ENCODE results near the gene MRPL58. TPM values are rescaled to one million over a fixed set of nuclear protein-coding genes. Genes with fewer than 3 reads are reported as not detected.
A peak's percentile ranks its signal among the peaks of the same experiment; 100 is the strongest.

MRPL58 gene
- total RNA-seq, 2 experiments from 2014 or later = 60.6 to 64.5 TPM

GRCh38 chr17:74987909-74988711 is 24.4 kb upstream of the MRPL58 start:
- Mint-ChIP-seq H3K4me3 (peak overlapping the region; percentile 68), H3K27me3 (ENCODE audit: low read depth) (peaks cover 9% of the 10 kb centered on the region), H3K9me3 (no peaks in the 10 kb centered on the region), H3K27ac (no peak overlapping the region), H3K4me1 (ENCODE audit: low read depth) (peaks cover 8% of the 10 kb centered on the region), H3K36me3 (ENCODE audit: low read depth) (no peaks in the 10 kb centered on the region)
- CTCF ChIA-PET = interaction anchor here (1.5 to 2.9 kb wide), 3 partner anchors 24 to 44 kb away, joined by 4 to 18 read pairs (median 15); partner anchors contain the start of gene MRPL58
- peak; percentile 34 for DNase-seq
- intact Hi-C loops (cut with micrococcal nuclease) = loop anchor here (1.0 to 10.0 kb wide), 4 partner anchors 46 to 417 kb away; partner anchors contain the start of genes ATP5PD, GRB2 and KCTD2

- H3K27me3 Mint-ChIP-seq (ENCODE audit: low read depth) = peaks cover 9% of the 10 kb centered on the region
- DNase-seq = no peak
- H3K9me3 Mint-ChIP-seq = no peaks in the 10 kb centered on the region
- intact Hi-C loops (cut with micrococcal nuclease) = no loop called here
- no peaks in the 10 kb centered on the region for H3K36me3 Mint-ChIP-seq (ENCODE audit: low read depth)
- no peak overlapping the region for H3K27ac Mint-ChIP-seq
- CTCF ChIA-PET = interaction anchor here (0.6 to 1.6 kb wide), 6 partner anchors 9 to 206 kb away, joined by 3 to 5 read pairs (median 4); partner anchors contain the start of genes ARMC7 and GRIN2C
- peaks cover 8% of the 10 kb centered on the region for H3K4me1 Mint-ChIP-seq (ENCODE audit: low read depth)
- H3K4me3 Mint-ChIP-seq = no peak overlapping the region
Observed at GRCh38 chr17:74990581-74991105, 21.8 kb upstream of the MRPL58 start.

- intact Hi-C loops (cut with micrococcal nuclease) = no loop called here
- DNase-seq = no peak
- Mint-ChIP-seq H3K9me3 (no peaks in the 10 kb centered on the region), H3K27me3 (ENCODE audit: low read depth) (peaks cover 7% of the 10 kb centered on the region), H3K4me3 (no peak overlapping the region), H3K4me1 (ENCODE audit: low read depth) (peaks cover 6% of the 10 kb centered on the region), H3K36me3 (ENCODE audit: low read depth) (no peaks in the 10 kb centered on the region), H3K27ac (no peak overlapping the region)
- CTCF ChIA-PET = interaction anchor here (0.6 to 1.6 kb wide), 3 partner anchors 30 to 1023 kb away, joined by 3 read pairs; partner anchors contain the start of gene ARMC7
Observed at GRCh38 chr17:74992223-74992622, 20.2 kb upstream of the MRPL58 start.

GRCh38 chr17:74994440-74994839 is 18.0 kb upstream of the MRPL58 start:
- H3K27me3 Mint-ChIP-seq (ENCODE audit: low read depth) = no peaks in the 10 kb centered on the region
- H3K9me3 Mint-ChIP-seq = no peaks in the 10 kb centered on the region
- intact Hi-C loops (cut with micrococcal nuclease) = no loop called here
- H3K27ac Mint-ChIP-seq = no peak overlapping the region
- H3K4me3 Mint-ChIP-seq = no peak overlapping the region
- DNase-seq = no peak
- CTCF ChIA-PET = no interaction called here
- no peaks in the 10 kb centered on the region for H3K36me3 Mint-ChIP-seq (ENCODE audit: low read depth)
- peaks cover 2% of the 10 kb centered on the region for H3K4me1 Mint-ChIP-seq (ENCODE audit: low read depth)

- Mint-ChIP-seq H3K36me3 (ENCODE audit: low read depth) (no peaks in the 10 kb centered on the region), H3K4me3 (no peak overlapping the region), H3K9me3 (no peaks in the 10 kb centered on the region), H3K27me3 (ENCODE audit: low read depth) (no peaks in the 10 kb centered on the region), H3K27ac (no peak overlapping the region), H3K4me1 (ENCODE audit: low read depth) (peaks cover 2% of the 10 kb centered on the region)
- intact Hi-C loops (cut with micrococcal nuclease) = no loop called here
- no peak for DNase-seq
- CTCF ChIA-PET = interaction anchor here (2.0 kb wide), 1 partner anchor 35 kb away, joined by 9 read pairs; no protein-coding TSS in a partner anchor
Observed at GRCh38 chr17:74995847-74996246, 16.6 kb upstream of the MRPL58 start.

- no peak for DNase-seq
- CTCF ChIA-PET = interaction anchor here (0.9 to 1.6 kb wide), 3 partner anchors 14 to 115 kb away, joined by 5 to 8 read pairs (median 6); partner anchors contain the start of gene MRPL58
- no peaks in the 10 kb centered on the region for H3K36me3 Mint-ChIP-seq (ENCODE audit: low read depth)
- no peak overlapping the region for H3K27ac Mint-ChIP-seq
- H3K9me3 Mint-ChIP-seq = no peaks in the 10 kb centered on the region
- H3K4me3 Mint-ChIP-seq = no peak overlapping the region
- intact Hi-C loops (cut with micrococcal nuclease) = no loop called here
- H3K4me1 Mint-ChIP-seq (ENCODE audit: low read depth) = peaks cover 2% of the 10 kb centered on the region
- H3K27me3 Mint-ChIP-seq (ENCODE audit: low read depth) = no peaks in the 10 kb centered on the region
Observed at GRCh38 chr17:74998783-74999182, 13.7 kb upstream of the MRPL58 start.

- H3K9me3 Mint-ChIP-seq = no peaks in the 10 kb centered on the region
- intact Hi-C loops (cut with micrococcal nuclease) = no loop called here
- CTCF ChIA-PET = interaction anchor here (0.7 to 1.6 kb wide), 5 partner anchors 9 to 114 kb away, joined by 3 to 8 read pairs (median 5); partner anchors contain the start of gene MRPL58
- no peaks in the 10 kb centered on the region for H3K36me3 Mint-ChIP-seq (ENCODE audit: low read depth)
- DNase-seq = no peak
- H3K27me3 Mint-ChIP-seq (ENCODE audit: low read depth) = no peaks in the 10 kb centered on the region
- H3K4me3 Mint-ChIP-seq = no peak overlapping the region
- peaks cover 2% of the 10 kb centered on the region for H3K4me1 Mint-ChIP-seq (ENCODE audit: low read depth)
- H3K27ac Mint-ChIP-seq = no peak overlapping the region
Observed at GRCh38 chr17:74999523-74999922, 12.9 kb upstream of the MRPL58 start.

- intact Hi-C loops (cut with micrococcal nuclease) = no loop called here
- Mint-ChIP-seq H3K9me3 (no peaks in the 10 kb centered on the region), H3K4me1 (ENCODE audit: low read depth) (peaks cover 2% of the 10 kb centered on the region), H3K36me3 (ENCODE audit: low read depth) (no peaks in the 10 kb centered on the region), H3K27ac (no peak overlapping the region), H3K27me3 (ENCODE audit: low read depth) (no peaks in the 10 kb centered on the region), H3K4me3 (no peak overlapping the region)
- CTCF ChIA-PET = no interaction called here
- DNase-seq = no peak
Observed at GRCh38 chr17:75001915-75002843, 10.3 kb upstream of the MRPL58 start.

- H3K4me1 Mint-ChIP-seq (ENCODE audit: low read depth) = peaks cover 2% of the 10 kb centered on the region
- DNase-seq = no peak
- H3K27ac Mint-ChIP-seq = no peak overlapping the region
- CTCF ChIA-PET = interaction anchor here (3.0 kb wide), 1 partner anchor 42 kb away, joined by 14 read pairs; no protein-coding TSS in a partner anchor
- no peaks in the 10 kb centered on the region for H3K27me3 Mint-ChIP-seq (ENCODE audit: low read depth)
- intact Hi-C loops (cut with micrococcal nuclease) = no loop called here
- no peaks in the 10 kb centered on the region for H3K36me3 Mint-ChIP-seq (ENCODE audit: low read depth)
- H3K4me3 Mint-ChIP-seq = no peak overlapping the region
- H3K9me3 Mint-ChIP-seq = no peaks in the 10 kb centered on the region
Observed at GRCh38 chr17:75003070-75003956, 9.2 kb upstream of the MRPL58 start.

GRCh38 chr17:75003957-75004355 is 8.5 kb upstream of the MRPL58 start:
- Mint-ChIP-seq H3K27ac (no peak overlapping the region), H3K36me3 (ENCODE audit: low read depth) (no peaks in the 10 kb centered on the region), H3K9me3 (no peaks in the 10 kb centered on the region), H3K4me1 (ENCODE audit: low read depth) (no peaks in the 10 kb centered on the region), H3K27me3 (ENCODE audit: low read depth) (no peaks in the 10 kb centered on the region), H3K4me3 (no peak overlapping the region)
- no peak for DNase-seq
- intact Hi-C loops (cut with micrococcal nuclease) = no loop called here
- CTCF ChIA-PET = interaction anchor here (3.0 kb wide), 1 partner anchor 42 kb away, joined by 14 read pairs; no protein-coding TSS in a partner anchor

GRCh38 chr17:75004371-75004770 is 8.1 kb upstream of the MRPL58 start:
- intact Hi-C loops (cut with micrococcal nuclease) = no loop called here
- CTCF ChIA-PET = interaction anchor here (3.0 kb wide), 1 partner anchor 43 kb away, joined by 14 read pairs; no protein-coding TSS in a partner anchor
- no peak for DNase-seq
- H3K4me3 Mint-ChIP-seq = no peak overlapping the region
- H3K27me3 Mint-ChIP-seq (ENCODE audit: low read depth) = no peaks in the 10 kb centered on the region
- H3K4me1 Mint-ChIP-seq (ENCODE audit: low read depth) = no peaks in the 10 kb centered on the region
- no peaks in the 10 kb centered on the region for H3K9me3 Mint-ChIP-seq
- no peak overlapping the region for H3K27ac Mint-ChIP-seq
- no peaks in the 10 kb centered on the region for H3K36me3 Mint-ChIP-seq (ENCODE audit: low read depth)

Data from activated naive CD4-positive, alpha-beta T cell treated with anti-CD3 and anti-CD28 coated beads for 36 hours (primary cell).